GM06990 (cell line): ENCODE results near the gene CCL20.

Experiments
- DNase-seq: peaks from one replicate; pipeline ENCODE4 v3.0.0-alpha.2; 2011; ENCODE audit not compliant: insufficient read length; ENCODE audit errors: extremely low read depth
- H3K27me3 ChIP-seq: replicated peaks from 2 replicates; pipeline ENCODE4 v1.6.0; 2011; ENCODE audit warnings: low read length; ENCODE audit not compliant: control insufficient read depth, insufficient read depth
- H3K36me3 ChIP-seq: 2 replicates; pipeline ENCODE4 v1.5.1; 2011; ENCODE audit warnings: low read length; ENCODE audit not compliant: control insufficient read depth, insufficient read depth
- H3K4me3 ChIP-seq: replicated peaks from 2 replicates; pipeline ENCODE4 v1.5.1; 2011; ENCODE audit warnings: low read depth, mild to moderate bottlenecking, control low read depth, low read length
- TF ChIP-seq, protein P1 (sequence below): IDR thresholded peaks from 2 replicates; pipeline ENCODE4 v1.5.1; 2011; ENCODE audit warnings: low read length, control low read depth, mild to moderate bottlenecking, inconsistent platforms; ENCODE audit not compliant: insufficient read depth, poor library complexity, severe bottlenecking

The CCL20 gene

DNA sequence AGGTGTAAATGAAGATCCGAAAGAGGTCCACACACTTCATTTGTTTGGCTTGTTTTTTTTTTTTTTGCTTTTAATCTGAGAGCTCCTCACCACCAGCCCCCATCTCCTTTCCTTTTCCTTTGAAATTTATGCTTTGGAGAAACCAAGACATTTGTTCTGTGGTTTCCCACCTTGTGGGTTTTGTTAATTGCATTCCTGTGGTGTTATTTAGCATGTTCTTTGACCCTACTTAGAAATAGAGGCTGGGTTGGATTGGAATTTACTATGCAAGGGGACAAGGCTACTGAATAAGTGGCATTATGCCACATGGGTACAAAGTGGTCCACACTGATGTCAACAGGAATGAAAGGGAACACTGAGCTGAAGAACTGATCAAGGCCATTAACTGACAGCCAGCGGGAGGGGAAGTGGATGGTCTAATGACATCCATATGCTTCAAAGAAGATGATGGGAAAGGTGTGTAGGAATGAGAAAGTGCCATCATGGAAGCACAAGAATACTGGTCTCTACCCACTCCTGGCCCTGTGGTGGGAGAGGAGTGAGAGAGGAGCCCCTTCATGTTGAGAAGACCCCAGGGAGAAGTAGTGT, 8.9 kb downstream of the CCL20 start:
- Histone ChIP-seq H3K36me3 (no peaks in the 10 kb centered on the region), H3K4me3 (no peak overlapping the region), H3K27me3 (no peaks in the 10 kb centered on the region)
- DNase-seq, result no peak
- TF ChIP-seq, protein P1, sequence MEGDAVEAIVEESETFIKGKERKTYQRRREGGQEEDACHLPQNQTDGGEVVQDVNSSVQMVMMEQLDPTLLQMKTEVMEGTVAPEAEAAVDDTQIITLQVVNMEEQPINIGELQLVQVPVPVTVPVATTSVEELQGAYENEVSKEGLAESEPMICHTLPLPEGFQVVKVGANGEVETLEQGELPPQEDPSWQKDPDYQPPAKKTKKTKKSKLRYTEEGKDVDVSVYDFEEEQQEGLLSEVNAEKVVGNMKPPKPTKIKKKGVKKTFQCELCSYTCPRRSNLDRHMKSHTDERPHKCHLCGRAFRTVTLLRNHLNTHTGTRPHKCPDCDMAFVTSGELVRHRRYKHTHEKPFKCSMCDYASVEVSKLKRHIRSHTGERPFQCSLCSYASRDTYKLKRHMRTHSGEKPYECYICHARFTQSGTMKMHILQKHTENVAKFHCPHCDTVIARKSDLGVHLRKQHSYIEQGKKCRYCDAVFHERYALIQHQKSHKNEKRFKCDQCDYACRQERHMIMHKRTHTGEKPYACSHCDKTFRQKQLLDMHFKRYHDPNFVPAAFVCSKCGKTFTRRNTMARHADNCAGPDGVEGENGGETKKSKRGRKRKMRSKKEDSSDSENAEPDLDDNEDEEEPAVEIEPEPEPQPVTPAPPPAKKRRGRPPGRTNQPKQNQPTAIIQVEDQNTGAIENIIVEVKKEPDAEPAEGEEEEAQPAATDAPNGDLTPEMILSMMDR, result no peak

DNA sequence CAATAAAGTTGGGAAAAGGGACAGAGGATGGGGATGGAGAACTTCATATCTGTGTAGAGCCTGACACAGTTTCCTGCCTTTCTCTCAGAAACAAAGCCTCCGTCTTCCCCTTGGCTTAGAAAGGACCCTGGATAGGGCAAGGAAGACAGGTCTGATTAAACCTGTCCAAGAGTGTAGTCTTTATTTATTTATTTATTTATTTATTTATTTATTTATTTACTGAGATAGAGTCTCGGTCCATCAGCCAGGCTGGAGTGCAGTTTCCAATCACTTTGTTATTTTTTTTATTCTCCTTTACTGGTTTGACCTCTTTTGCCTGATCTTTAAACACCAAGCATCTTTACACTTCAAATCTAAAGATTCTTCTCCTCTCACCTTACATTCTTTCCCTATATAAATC, 10.3 kb downstream of the CCL20 start:
- Histone ChIP-seq H3K27me3 (no peaks in the 10 kb centered on the region), H3K36me3 (no peaks in the 10 kb centered on the region), H3K4me3 (no peak overlapping the region)
- TF ChIP-seq, protein P1, result no peak
- no peak for DNase-seq

DNA sequence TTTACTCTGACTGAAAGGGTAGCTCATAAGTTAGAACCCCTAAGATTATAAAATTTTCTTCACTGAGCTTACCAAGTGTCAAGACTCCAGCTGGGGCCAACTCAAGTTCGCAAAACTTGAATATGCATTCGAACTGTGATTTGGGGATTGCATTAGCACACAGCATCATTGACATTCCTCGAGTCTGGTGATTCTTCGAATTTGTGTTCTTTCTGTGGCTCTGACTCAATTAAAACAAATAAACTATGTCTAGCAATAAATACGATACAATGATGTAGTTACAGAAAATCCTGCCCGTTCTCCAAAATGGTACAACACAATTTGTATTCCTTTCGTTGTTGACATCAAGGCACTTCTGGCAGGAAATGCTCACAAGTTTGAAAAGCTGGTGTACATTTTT, 11.1 kb downstream of the CCL20 start:
- TF ChIP-seq, protein P1, result no peak
- H3K27me3 ChIP-seq, result no peaks in the 10 kb centered on the region
- no peak overlapping the region for H3K4me3 ChIP-seq
- H3K36me3 ChIP-seq, result no peaks in the 10 kb centered on the region
- no peak for DNase-seq

DNA sequence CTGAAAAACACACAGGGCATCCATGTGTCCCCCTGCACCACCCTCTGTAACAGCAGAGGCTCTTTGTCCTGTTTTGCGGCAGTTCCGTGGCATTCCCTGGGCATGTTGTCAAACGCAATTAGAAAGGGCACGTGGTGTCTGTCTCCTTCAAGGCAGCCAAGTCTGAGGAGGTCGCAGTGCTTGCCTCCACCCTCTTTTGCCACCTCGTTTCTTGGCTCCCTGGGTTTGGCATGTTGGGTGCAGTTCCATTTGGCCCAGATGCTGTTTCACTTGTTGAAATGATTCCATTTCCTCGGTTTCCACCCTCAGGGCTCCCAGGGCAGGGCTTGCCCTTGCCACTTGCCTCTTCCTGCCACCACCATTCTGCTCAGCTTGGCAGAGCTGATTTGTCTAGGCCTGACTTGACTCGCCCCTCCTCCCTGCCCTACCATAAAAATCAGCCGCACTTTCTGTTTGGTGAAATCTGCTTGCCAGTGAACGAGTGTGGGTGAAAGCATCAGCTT, 12.4 kb downstream of the CCL20 start:
- TF ChIP-seq, protein P1, result no peak
- Histone ChIP-seq H3K4me3 (no peak overlapping the region), H3K36me3 (no peaks in the 10 kb centered on the region), H3K27me3 (no peaks in the 10 kb centered on the region)
- no peak for DNase-seq

DNA sequence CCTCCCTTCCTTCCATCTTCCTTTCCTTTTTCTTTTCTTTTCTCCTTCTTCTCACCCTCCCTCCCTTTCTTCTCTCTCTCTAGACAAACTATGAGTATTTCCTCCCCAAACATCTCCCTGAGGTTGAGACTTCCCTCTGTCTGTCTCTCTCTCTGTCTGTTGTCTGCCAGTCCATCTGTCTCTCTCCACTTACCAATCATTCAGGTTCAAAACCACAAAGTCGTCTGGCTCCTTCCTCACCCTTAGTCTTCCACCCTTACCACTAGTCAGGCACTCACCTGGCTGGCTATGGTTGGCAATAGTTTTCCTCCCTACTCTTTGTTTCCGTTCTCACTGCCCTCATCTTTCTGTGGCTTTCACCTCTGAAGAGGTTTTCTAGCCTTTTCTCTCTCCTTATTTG, 12.9 kb downstream of the CCL20 start:
- Histone ChIP-seq H3K4me3 (no peak overlapping the region), H3K27me3 (no peaks in the 10 kb centered on the region), H3K36me3 (no peaks in the 10 kb centered on the region)
- no peak for DNase-seq
- TF ChIP-seq, protein P1, result no peak

DNA sequence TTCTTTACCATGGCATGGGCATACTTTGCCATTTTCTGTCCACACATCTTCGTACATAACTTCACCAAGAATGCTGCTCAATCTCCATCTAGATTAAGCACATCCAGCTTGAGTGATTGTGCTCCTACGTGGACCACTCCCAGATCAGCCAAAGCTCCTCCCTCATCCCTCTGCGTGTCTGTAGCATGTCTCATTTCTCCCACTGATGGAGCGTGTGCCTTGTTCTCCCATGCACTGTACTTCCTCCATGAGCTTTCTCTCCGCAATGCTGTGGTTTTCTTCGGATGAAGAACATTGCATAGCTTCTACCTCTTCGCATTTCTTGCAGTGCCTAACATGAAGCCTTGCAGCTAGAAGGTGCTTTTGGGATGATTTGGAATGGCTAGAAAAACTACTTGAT, 13.5 kb downstream of the CCL20 start:
- H3K4me3 ChIP-seq, result no peak overlapping the region
- no peak for DNase-seq
- no peaks in the 10 kb centered on the region for H3K27me3 ChIP-seq
- TF ChIP-seq, protein P1, result no peak
- no peaks in the 10 kb centered on the region for H3K36me3 ChIP-seq
